Neural cell (in vitro differentiated cells): Measurements from ENCODE around the gene AGO3. TPM values are rescaled to one million over a fixed set of nuclear protein-coding genes. Genes with fewer than 3 reads are reported as not detected.

Experiments used
- H2AFZ ChIP-seq: fragments of 200-600, 300-800 bp; sonication (generic), shearing (Covaris generic); 2 replicates; pipeline ENCODE4 v1.6.0; 2014; ENCODE audit warnings: low read depth, mild to moderate bottlenecking, antibody characterized with exemption, low read length, moderate library complexity
- H3F3A ChIP-seq: fragments of 200-600 bp; shearing (Covaris generic); 2 replicates; pipeline ENCODE4 v1.6.1; 2016; ENCODE audit warnings: mild to moderate bottlenecking, moderate library complexity, mixed read lengths, antibody characterized with exemption, low read length; ENCODE audit not compliant: insufficient read depth, poor library complexity, severe bottlenecking
- H3K27ac ChIP-seq: fragments of 200-600, 300-800 bp; sonication (generic), shearing (Covaris generic); 2 replicates; pipeline ENCODE4 v1.5.1; 2014; ENCODE audit warnings: mild to moderate bottlenecking, low read length, moderate library complexity
- H3K27me3 ChIP-seq: fragments of 300-800, 200-600 bp; sonication (generic), shearing (Covaris generic); 2 replicates; pipeline ENCODE4 v1.6.0; 2014; ENCODE audit warnings: mild to moderate bottlenecking, low read depth, low read length, moderate library complexity; ENCODE audit not compliant: insufficient read depth
- H3K36me3 ChIP-seq: fragments of 300-800, 200-600 bp; sonication (generic), shearing (Covaris generic); 2 replicates; pipeline ENCODE4 v1.5.1; 2014; ENCODE audit warnings: mild to moderate bottlenecking, antibody characterized with exemption, low read length, moderate library complexity; ENCODE audit not compliant: insufficient read depth
- H3K4me2 ChIP-seq: fragments of 300-800, 200-600 bp; sonication (generic), shearing (Covaris generic); 2 replicates; pipeline ENCODE4 v1.6.0; 2014; ENCODE audit warnings: mild to moderate bottlenecking, low read length
- H3K4me3 ChIP-seq: fragments of 300-800, 200-600 bp; sonication (generic), shearing (Covaris generic); 2 replicates; pipeline ENCODE4 v1.5.1; 2014; ENCODE audit warnings: mild to moderate bottlenecking, low read length, moderate library complexity
- H3K79me2 ChIP-seq: fragments of 200-600 bp; shearing (Covaris generic); replicated peaks from 2 replicates; pipeline ENCODE4 v1.6.0; 2014; ENCODE audit warnings: mild to moderate bottlenecking, low read length, moderate library complexity; ENCODE audit not compliant: insufficient read depth
- H3K9ac ChIP-seq: fragments of 300-800, 200-600 bp; sonication (generic), shearing (Covaris generic); 2 replicates; pipeline ENCODE4 v1.6.1; 2016; ENCODE audit warnings: mild to moderate bottlenecking, low read length, mixed read lengths
- H3K9me2 ChIP-seq: fragments of 200-600 bp; shearing (Covaris generic); 2 replicates; pipeline ENCODE4 v1.6.1; 2016; ENCODE audit warnings: mild to moderate bottlenecking, low read length, mixed read lengths; ENCODE audit not compliant: insufficient read depth
- H3K9me3 ChIP-seq: fragments of 200-600, 300-800 bp; sonication (generic), shearing (Covaris generic); 2 replicates; pipeline ENCODE4 v1.6.1; 2016; ENCODE audit warnings: mild to moderate bottlenecking, mixed run types, low read length, moderate library complexity, mixed read lengths
- H4K20me1 ChIP-seq: fragments of 200-600 bp; shearing (Covaris generic); 2 replicates; pipeline ENCODE4 v1.6.1; 2016; ENCODE audit warnings: mild to moderate bottlenecking, mixed run types; ENCODE audit not compliant: insufficient read depth
- CTCF ChIP-seq: fragments of 450-650 bp; IDR thresholded peaks from 2 replicates; pipeline ENCODE4 v1.5.1; 2014; ENCODE audit warnings: antibody characterized with exemption, mild to moderate bottlenecking, moderate library complexity; ENCODE audit not compliant: poor library complexity, severe bottlenecking
- EP300 ChIP-seq: fragments of 450-650 bp; conservative IDR thresholded peaks from 2 replicates; pipeline ENCODE4 v1.6.1; 2014; ENCODE audit warnings: antibody characterized with exemption, mild to moderate bottlenecking, moderate library complexity; ENCODE audit not compliant: poor library complexity, severe bottlenecking
- EZH2 ChIP-seq: fragments of 200-600, 300-800 bp; shearing (Covaris generic), sonication (generic); IDR thresholded peaks from 2 replicates; pipeline ENCODE4 v1.6.1; 2014; ENCODE audit warnings: antibody characterized with exemption, low read length, borderline replicate concordance, mild to moderate bottlenecking; ENCODE audit not compliant: insufficient read depth, poor library complexity, severe bottlenecking
- POLR2AphosphoS5 ChIP-seq: IDR thresholded peaks from 2 replicates; pipeline ENCODE4 v1.6.1; 2012
- RAD21 ChIP-seq: fragments of 450-650 bp; conservative IDR thresholded peaks from 2 replicates; pipeline ENCODE4 v1.6.1; 2014; ENCODE audit warnings: antibody characterized with exemption, mild to moderate bottlenecking, moderate library complexity
- REST ChIP-seq: IDR thresholded peaks from 2 replicates; pipeline ENCODE4 v1.6.1; 2012; ENCODE audit warnings: borderline replicate concordance
- TAF1 ChIP-seq: IDR thresholded peaks from 2 replicates; pipeline ENCODE4 v1.6.1; 2012; ENCODE audit warnings: low read depth
- polyA plus RNA-seq: library from polyadenylated mRNA; depleted of rRNA; stranded (reverse); fragments of >200 nt; gene quantifications from 2 replicates; pipeline ENCODE4 v1.2.3, GENCODE V29; 2014

The AGO3 gene
- polyA plus RNA-seq, 1 donor from 2014 or later: 9.4 TPM

GRCh38 chr1:35914717-35915116 is 16.2 kb upstream of the AGO3 start:
- Histone ChIP-seq H3K4me2 (no peak overlapping the region), H3K79me2 (no peaks in the 10 kb centered on the region), H2AFZ (no peak overlapping the region), H3F3A (no peaks in the 10 kb centered on the region), H3K9me2 (no peaks in the 10 kb centered on the region), H4K20me1 (no peaks in the 10 kb centered on the region), H3K27ac (no peak overlapping the region), H3K9me3 (no peaks in the 10 kb centered on the region), H3K36me3 (peaks cover 8% of the 10 kb centered on the region), H3K4me3 (no peak overlapping the region), H3K27me3 (no peaks in the 10 kb centered on the region), H3K9ac (no peak overlapping the region)
- no peak for TF ChIP-seq TAF1

- Histone ChIP-seq H3K27me3 (no peaks in the 10 kb centered on the region), H3K9me2 (no peaks in the 10 kb centered on the region), H3K9ac (no peak overlapping the region), H4K20me1 (no peaks in the 10 kb centered on the region), H3F3A (no peaks in the 10 kb centered on the region), H2AFZ (no peak overlapping the region), H3K36me3 (peaks cover 8% of the 10 kb centered on the region), H3K4me2 (no peak overlapping the region), H3K4me3 (no peak overlapping the region), H3K27ac (no peak overlapping the region), H3K9me3 (no peaks in the 10 kb centered on the region), H3K79me2 (no peaks in the 10 kb centered on the region)
- TF ChIP-seq RAD21: no peak
- no peak for TF ChIP-seq CTCF
- TF ChIP-seq EP300: no peak
- TF ChIP-seq EZH2: no peak
- TF ChIP-seq REST: no peak
- TF ChIP-seq TAF1: no peak
- TF ChIP-seq POLR2AphosphoS5: no peak
Observed at GRCh38 chr1:35915693-35916092, 15.2 kb upstream of the AGO3 start.

GRCh38 chr1:35923791-35924221 is 7.1 kb upstream of the AGO3 start:
- no peak overlapping the region for H3K27ac ChIP-seq

More at GRCh38 chr1:35923791-35924221, 7.1 kb upstream of the AGO3 start:
- no peak overlapping the region for H3K4me2 ChIP-seq
- H3F3A ChIP-seq: no peaks in the 10 kb centered on the region
- H3K27me3 ChIP-seq: no peaks in the 10 kb centered on the region
- H3K9ac ChIP-seq: no peak overlapping the region
- H2AFZ ChIP-seq: no peak overlapping the region
- no peaks in the 10 kb centered on the region for H4K20me1 ChIP-seq
- H3K9me3 ChIP-seq: no peaks in the 10 kb centered on the region
- H3K79me2 ChIP-seq: no peaks in the 10 kb centered on the region
- no peaks in the 10 kb centered on the region for H3K9me2 ChIP-seq
- TF ChIP-seq EP300: no peak
- TF ChIP-seq CTCF: no peak
- TF ChIP-seq POLR2AphosphoS5: no peak
- H3K4me3 ChIP-seq: no peak overlapping the region
- peaks cover 7% of the 10 kb centered on the region for H3K36me3 ChIP-seq
